H1 (cell line): Measurements from ENCODE around the gene SLC6A17. TPM values are rescaled to one million over a fixed set of nuclear protein-coding genes. Genes with fewer than 3 reads are reported as not detected.

ENCODE experiments used
- CTCF ChIA-PET: fragments of 300-600 bp; sonication (Branson Sonifier 250); formaldehyde crosslinking; loops from one replicate; lab custom pipeline; 2021; ENCODE audit not compliant: partially characterized antibody; lab: Charles Lee
- POLR2A ChIA-PET: fragments of 300-600 bp; sonication (Branson Sonifier 250); formaldehyde crosslinking; loops from one replicate; lab custom pipeline; 2021; ENCODE audit warnings: inconsistent platforms; ENCODE audit not compliant: partially characterized antibody; lab: Charles Lee
- DNase-seq, 2 experiments: peaks; one replicate each; pipeline versions ENCODE4 v3.0.0 to v3.0.0-alpha.2; 2010 to 2022; ENCODE audit warnings: low spot score in 2 of 2, low read depth in 1 of 2, mixed read lengths in 1 of 2
- FAIRE-seq: peaks from 2 replicates; lab custom pipeline; 2011; peaks lifted over from hg19 to GRCh38; lab: Jason Lieb, UNC
- H2AFZ ChIP-seq: 2 replicates; pipeline ENCODE4 v1.8.1; 2012; ENCODE audit warnings: low read length, inconsistent platforms
- H2AK5ac ChIP-seq: 2 replicates; pipeline ENCODE4 v1.6.1; 2013; ENCODE audit warnings: low read depth, low read length
- H2BK120ac ChIP-seq: replicated peaks from 2 replicates; pipeline ENCODE3; 2013; ENCODE audit warnings: low read depth, low read length, inconsistent platforms
- H2BK12ac ChIP-seq: 2 replicates; pipeline ENCODE4 v1.6.1; 2013; ENCODE audit warnings: low read depth, low read length
- H2BK15ac ChIP-seq: 2 replicates; pipeline ENCODE4 v1.6.1; 2013; ENCODE audit warnings: low read length
- H2BK20ac ChIP-seq: 2 replicates; pipeline ENCODE4 v1.6.1; 2013; ENCODE audit warnings: low read length
- H2BK5ac ChIP-seq: 2 replicates; pipeline ENCODE4 v1.6.1; 2013; ENCODE audit warnings: low read depth, low read length
- H3K14ac ChIP-seq: 2 replicates; pipeline ENCODE4 v1.6.1; 2013; ENCODE audit warnings: inconsistent platforms; ENCODE audit not compliant: insufficient read length
- H3K18ac ChIP-seq: 2 replicates; pipeline ENCODE4 v1.6.1; 2013; ENCODE audit warnings: low read length; ENCODE audit errors: extremely low read depth
- H3K23ac ChIP-seq: 2 replicates; pipeline ENCODE4 v1.6.1; 2013; ENCODE audit warnings: inconsistent platforms; ENCODE audit not compliant: insufficient read length
- H3K23me2 ChIP-seq: 2 replicates; pipeline ENCODE4 v1.6.1; 2013; ENCODE audit warnings: low read depth, low read length
- H3K27ac ChIP-seq: 2 replicates; pipeline ENCODE4 v1.6.1; 2011; ENCODE audit warnings: low read depth, low read length, inconsistent platforms
- H3K27me3 ChIP-seq, 4 experiments: replicated peaks in 1 of 4; 1 replicate in 1 of 4; 2 replicates in 3 of 4; pipeline versions ENCODE4 v1.6.1 to v1.8.1; 2011 to 2013; ENCODE audit warnings: low read length in 3 of 4, mild to moderate bottlenecking in 3 of 4, inconsistent platforms in 2 of 4, mixed read lengths in 2 of 4, moderate library complexity in 1 of 4; ENCODE audit not compliant: control insufficient read depth in 3 of 4, insufficient read depth in 3 of 4; ENCODE audit errors: extremely low read depth in 1 of 4
- H3K36me3 ChIP-seq, 4 experiments: 2 replicates each; pipeline versions ENCODE4 v1.6.1 to v1.8.1; 2011 to 2013; ENCODE audit warnings: mild to moderate bottlenecking in 4 of 4, low read length in 3 of 4, moderate library complexity in 2 of 4, control low read depth in 1 of 4, inconsistent platforms in 1 of 4; ENCODE audit not compliant: insufficient read depth in 4 of 4, control insufficient read depth in 2 of 4
- H3K4ac ChIP-seq: replicated peaks from 2 replicates; pipeline ENCODE3; 2013; ENCODE audit warnings: low read length, low read depth, mixed read lengths, inconsistent platforms; ENCODE audit not compliant: insufficient read length
- H3K4me1 ChIP-seq, 4 experiments: replicated peaks in 1 of 4; 1 replicate in 1 of 4; 2 replicates in 3 of 4; pipeline versions ENCODE4 v1.6.1 to v1.8.1; 2011 to 2013; ENCODE audit warnings: low read length in 3 of 4, inconsistent platforms in 2 of 4, mixed read lengths in 1 of 4; ENCODE audit not compliant: insufficient read depth in 4 of 4, control insufficient read depth in 3 of 4
- H3K4me2 ChIP-seq, 2 experiments: 2 replicates each; pipeline versions ENCODE4 v1.6.1 to v1.8.1; 2011 to 2013; ENCODE audit warnings: low read depth in 2 of 2, low read length in 2 of 2, control low read depth in 1 of 2, inconsistent platforms in 1 of 2, mild to moderate bottlenecking in 1 of 2; ENCODE audit not compliant: insufficient read depth in 1 of 2
- H3K4me3 ChIP-seq, 4 experiments: fragments of 200-600, 300-600 bp in 1 of 4; sonication (generic), shearing (Covaris generic), sonication (Bioruptor Twin) in 1 of 4; 2 replicates each; pipeline versions ENCODE4 v1.5.1 to v1.8.1; 2011 to 2016; ENCODE audit warnings: low read length in 4 of 4, low read depth in 3 of 4, control low read depth in 2 of 4, inconsistent platforms in 2 of 4, mild to moderate bottlenecking in 2 of 4, mixed read lengths in 1 of 4, moderate library complexity in 1 of 4; ENCODE audit not compliant: insufficient read depth in 2 of 4; ENCODE audit errors: extremely low read depth in 1 of 4
- H3K56ac ChIP-seq: replicated peaks from 2 replicates; pipeline ENCODE3; 2013; ENCODE audit warnings: low read depth, mild to moderate bottlenecking, mixed read lengths, low read length, inconsistent platforms; ENCODE audit not compliant: insufficient read length
- H3K79me1 ChIP-seq: 2 replicates; pipeline ENCODE4 v1.6.1; 2013; ENCODE audit warnings: low read depth, low read length, control low read depth
- H3K79me2 ChIP-seq, 2 experiments: 2 replicates each; pipeline versions ENCODE4 v1.6.1 to v1.8.1; 2012 to 2013; ENCODE audit warnings: low read length in 2 of 2, mild to moderate bottlenecking in 2 of 2, inconsistent platforms in 1 of 2; ENCODE audit not compliant: insufficient read depth in 2 of 2, control insufficient read depth in 1 of 2
- H3K9ac ChIP-seq, 4 experiments: replicated peaks in 1 of 4; 1 replicate in 1 of 4; 2 replicates in 3 of 4; pipeline versions ENCODE4 v1.6.1 to v1.8.1; 2011 to 2013; ENCODE audit warnings: low read depth in 3 of 4, low read length in 3 of 4, control low read depth in 2 of 4, mild to moderate bottlenecking in 2 of 4, moderate library complexity in 2 of 4, inconsistent platforms in 1 of 4; ENCODE audit errors: extremely low read depth in 1 of 4
- H3K9me3 ChIP-seq, 2 experiments: 2 replicates each; pipeline versions ENCODE4 v1.6.1 to v1.8.1; 2012 to 2013; ENCODE audit warnings: mild to moderate bottlenecking in 2 of 2, moderate library complexity in 2 of 2, control low read depth in 1 of 2, inconsistent platforms in 1 of 2, low read depth in 1 of 2, low read length in 1 of 2, mixed read lengths in 1 of 2; ENCODE audit not compliant: insufficient read depth in 2 of 2
- H4K20me1 ChIP-seq, 2 experiments: replicated peaks in 1 of 2; 2 replicates each; pipeline versions ENCODE3 to v1.8.1; 2011 to 2013; ENCODE audit warnings: inconsistent platforms in 2 of 2, low read length in 2 of 2, mild to moderate bottlenecking in 1 of 2; ENCODE audit not compliant: insufficient read depth in 2 of 2, control insufficient read depth in 1 of 2
- H4K5ac ChIP-seq: 2 replicates; pipeline ENCODE4 v1.6.1; 2013; ENCODE audit warnings: low read length, low read depth, mixed read lengths, inconsistent platforms; ENCODE audit not compliant: insufficient read length
- H4K8ac ChIP-seq: 2 replicates; pipeline ENCODE4 v1.8.0; 2013; ENCODE audit warnings: mild to moderate bottlenecking, moderate library complexity, low read length, inconsistent platforms; ENCODE audit not compliant: insufficient read depth; ENCODE audit errors: extremely low read depth
- H4K91ac ChIP-seq: replicated peaks from 2 replicates; pipeline ENCODE3; 2013; ENCODE audit warnings: low read length, mixed read lengths, inconsistent platforms; ENCODE audit not compliant: insufficient read length
- BACH1 ChIP-seq: IDR thresholded peaks from 2 replicates; pipeline ENCODE4 v1.6.1; 2012; ENCODE audit warnings: low read length, improper control_type of control experiment
- EP300 ChIP-seq, 2 experiments: IDR thresholded peaks; 1 replicate in 1 of 2; 2 replicates in 1 of 2; pipeline ENCODE4 v1.6.1; 2011 to 2012; ENCODE audit warnings: low read depth in 2 of 2, low read length in 2 of 2, mild to moderate bottlenecking in 2 of 2, borderline replicate concordance in 1 of 2, inconsistent platforms in 1 of 2, moderate library complexity in 1 of 2
- MAFK ChIP-seq: IDR thresholded peaks from 2 replicates; pipeline ENCODE4 v1.6.1; 2012; ENCODE audit warnings: low read depth, mild to moderate bottlenecking, improper control_type of control experiment, low read length
- NRF1 ChIP-seq: IDR thresholded peaks from 2 replicates; pipeline ENCODE4 v1.6.1; 2011; ENCODE audit warnings: mild to moderate bottlenecking, low read depth, low read length, improper control_type of control experiment
- POLR2A ChIP-seq, 2 experiments: IDR thresholded peaks; 1 replicate in 1 of 2; 2 replicates in 1 of 2; pipeline ENCODE4 v1.6.1; 2011; ENCODE audit warnings: low read depth in 2 of 2, low read length in 2 of 2, mild to moderate bottlenecking in 2 of 2; ENCODE audit errors: control extremely low read depth in 1 of 2
- POU5F1 ChIP-seq: IDR thresholded peaks from 2 replicates; pipeline ENCODE4 v1.6.1; 2011; ENCODE audit warnings: low read depth, mild to moderate bottlenecking, low read length, moderate library complexity
- SIN3A ChIP-seq, 2 experiments: IDR thresholded peaks in 1 of 2; conservative IDR thresholded peaks in 1 of 2; 2 replicates each; pipeline ENCODE4 v1.6.1; 2011 to 2012; ENCODE audit warnings: low read length in 2 of 2, improper control_type of control experiment in 1 of 2, low read depth in 1 of 2, mild to moderate bottlenecking in 1 of 2
- SIRT6 ChIP-seq: IDR thresholded peaks from one replicate; pipeline ENCODE4 v1.7.1; 2012; ENCODE audit warnings: low read length, inconsistent platforms
- SIX5 ChIP-seq: IDR thresholded peaks from 2 replicates; pipeline ENCODE4 v1.6.1; 2011; ENCODE audit warnings: mild to moderate bottlenecking, low read depth, low read length
- SUZ12 ChIP-seq: fragments of 200-600 bp; sonication (generic); IDR thresholded peaks from 2 replicates; pipeline ENCODE4 v1.6.1; 2012; ENCODE audit warnings: mild to moderate bottlenecking, inconsistent platforms, low read length, moderate library complexity, mixed read lengths
- TEAD4 ChIP-seq: IDR thresholded peaks from 2 replicates; pipeline ENCODE4 v1.6.1; 2012; ENCODE audit warnings: low read depth, low read length, inconsistent platforms, mixed read lengths
- WGBS, 2 experiments: shearing (Covaris generic) in 1 of 2; methylation state at CpG; one replicate each; pipeline versions ENCODE4 v1.1.6 to v1.1.7; 2013 to 2015; ENCODE audit warnings: low lambda C conversion rate in 2 of 2, mixed read lengths in 2 of 2, inconsistent platforms in 1 of 2, low coverage in 1 of 2, missing lambda C conversion rate in 1 of 2; ENCODE audit not compliant: insufficient replicate concordance in 2 of 2, insufficient coverage in 1 of 2, insufficient read length in 1 of 2; ENCODE audit errors: extremely low coverage in 1 of 2, missing lambda C conversion rate in 1 of 2; 5-methylcytosine and 5-hydroxymethylcytosine counted together
- polyA plus RNA-seq, 7 experiments: library from polyadenylated mRNA; depleted of rRNA in 3 of 7; stranded (reverse) in 5 of 7; unstranded in 2 of 7; fragments of >200 nt in 5 of 7; fragments of 200-250 nt in 2 of 7; gene quantifications; 1 replicate in 5 of 7; 2 replicates in 1 of 7; 4 replicates in 1 of 7; pipeline versions ENCODE4 v1.2.1 to v1.2.3, GENCODE V29; 2011 to 2013; ENCODE audit warnings: missing spikeins in 2 of 7, mixed read lengths in 2 of 7
- total RNA-seq: library from RNA; stranded (reverse); fragmentation: NEBNext Ultra II Directional; extraction: Animal tissue kit (Norgen Biotek cat#: 25700); gene quantifications from 2 replicates; pipeline ENCODE4 v1.2.1, GENCODE V29; 2021
- TF ChIP-seq, protein P1 (sequence below): IDR thresholded peaks from 2 replicates; pipeline ENCODE4 v1.6.1; 2012; ENCODE audit warnings: inconsistent platforms
- TF ChIP-seq, protein P2 (sequence below): IDR thresholded peaks from 2 replicates; pipeline ENCODE4 v1.6.1; 2011; ENCODE audit warnings: low read length, improper control_type of control experiment

SLC6A17 gene
- total and polyA plus RNA-seq, 2 of the 8 experiments (the other 6 are each of a cell fraction or from before 2014, with no cell fraction given), result 0.15 to 0.28 TPM

DNA sequence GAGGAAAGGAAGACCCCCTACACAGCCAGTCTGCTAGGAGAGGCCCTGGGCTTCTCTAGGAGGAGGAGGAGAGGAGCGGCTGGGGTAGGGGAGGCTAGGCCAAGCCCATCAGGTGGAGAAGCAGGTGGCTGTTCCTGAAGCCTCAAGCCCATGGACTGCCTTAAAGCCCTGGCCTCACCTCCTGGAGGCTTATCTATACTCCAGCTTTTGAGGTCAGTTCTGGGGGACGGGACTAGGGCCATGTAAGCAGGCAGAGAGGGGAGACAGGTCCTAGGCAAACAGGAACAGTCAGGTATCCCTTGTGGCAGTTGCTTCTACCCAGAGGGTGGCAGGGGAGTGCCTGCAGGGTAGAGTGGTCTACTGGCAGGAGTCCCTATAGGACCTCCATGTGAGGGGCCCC, 100.5 kb downstream of the SLC6A17 start:
- H4K8ac ChIP-seq, result no peak overlapping the region
- no peak overlapping the region for H3K14ac ChIP-seq
- ChIA-PET CTCF (interaction anchor here (2.2 to 3.2 kb wide), 2 partner anchors 42 to 62 kb away, joined by 7 to 16 read pairs; no protein-coding TSS in a partner anchor), POLR2A (interaction anchor here (1.0 kb wide), 1 partner anchor 25 kb away, joined by 3 read pairs; no protein-coding TSS in a partner anchor)
- no peaks in the 10 kb centered on the region for H3K36me3 ChIP-seq
- H4K20me1 ChIP-seq, result no peaks in the 10 kb centered on the region
- H2BK15ac ChIP-seq, result no peak overlapping the region
- no peak overlapping the region for H2BK5ac ChIP-seq
- no peak overlapping the region for H2BK120ac ChIP-seq
- FAIRE-seq (no peak), DNase-seq (no peak)
- H4K91ac ChIP-seq, result no peak overlapping the region
- H2BK12ac ChIP-seq, result no peak overlapping the region
- 52% methylated on average over 2 of the region's 2 CpGs; no CpG with 5 or more reads in 1 of the 2 experiments for WGBS, 2 experiments
- H3K23ac ChIP-seq, result no peak overlapping the region
- H3K27ac ChIP-seq, result no peak overlapping the region
- H3K27me3 ChIP-seq, result no peaks in the 10 kb centered on the region
- H2AFZ ChIP-seq, result no peak overlapping the region
- no peak overlapping the region for H2AK5ac ChIP-seq
- no peak overlapping the region for H3K4me3 ChIP-seq
- no peaks in the 10 kb centered on the region for H3K79me2 ChIP-seq
- no peak overlapping the region for H3K4me2 ChIP-seq
- no peak overlapping the region for H2BK20ac ChIP-seq
- no peak overlapping the region for H3K56ac ChIP-seq
- no peak overlapping the region for H3K9ac ChIP-seq
- H4K5ac ChIP-seq, result no peak overlapping the region
- no peaks in the 10 kb centered on the region for H3K23me2 ChIP-seq
- H3K79me1 ChIP-seq, result no peaks in the 10 kb centered on the region
- H3K4ac ChIP-seq, result no peak overlapping the region
- no peaks in the 10 kb centered on the region; a peak in 1 of 7 replicates for H3K4me1 ChIP-seq
- no peaks in the 10 kb centered on the region for H3K9me3 ChIP-seq
- H3K18ac ChIP-seq, result no peak overlapping the region
- TF ChIP-seq BACH1 (no peak), NRF1 (no peak), POLR2A (IDR thresholded peaks at IDR 0.05; ENCODE audit: control extremely low read depth in 1 of 2, low read depth in 2 of 2, low read length in 2 of 2) (no peak), SIX5 (no peak), SIRT6 (no peak), SIN3A (conservative IDR thresholded peaks at IDR 0.05 in 1 of 2, IDR thresholded peaks at IDR 0.05 in 1 of 2; ENCODE audit: low read depth in 1 of 2, low read length in 2 of 2) (no peak), TEAD4 (no peak), MAFK (no peak), EP300 (IDR thresholded peaks at IDR 0.05; ENCODE audit: borderline replicate concordance in 1 of 2, low read depth in 2 of 2, low read length in 2 of 2) (no peak), SUZ12 (no peak), POU5F1 (no peak)
- TF ChIP-seq, protein P1, sequence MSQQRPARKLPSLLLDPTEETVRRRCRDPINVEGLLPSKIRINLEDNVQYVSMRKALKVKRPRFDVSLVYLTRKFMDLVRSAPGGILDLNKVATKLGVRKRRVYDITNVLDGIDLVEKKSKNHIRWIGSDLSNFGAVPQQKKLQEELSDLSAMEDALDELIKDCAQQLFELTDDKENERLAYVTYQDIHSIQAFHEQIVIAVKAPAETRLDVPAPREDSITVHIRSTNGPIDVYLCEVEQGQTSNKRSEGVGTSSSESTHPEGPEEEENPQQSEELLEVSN, result no peak
- TF ChIP-seq, protein P2, sequence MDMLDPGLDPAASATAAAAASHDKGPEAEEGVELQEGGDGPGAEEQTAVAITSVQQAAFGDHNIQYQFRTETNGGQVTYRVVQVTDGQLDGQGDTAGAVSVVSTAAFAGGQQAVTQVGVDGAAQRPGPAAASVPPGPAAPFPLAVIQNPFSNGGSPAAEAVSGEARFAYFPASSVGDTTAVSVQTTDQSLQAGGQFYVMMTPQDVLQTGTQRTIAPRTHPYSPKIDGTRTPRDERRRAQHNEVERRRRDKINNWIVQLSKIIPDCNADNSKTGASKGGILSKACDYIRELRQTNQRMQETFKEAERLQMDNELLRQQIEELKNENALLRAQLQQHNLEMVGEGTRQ, result no peak
